Neuronal stem cell (in vitro differentiated cells): ENCODE data around the gene RHEB.

ENCODE experiments used
- DNase-seq: peaks from one replicate; pipeline ENCODE4 v3.0.0-alpha.2; 2013; ENCODE audit warnings: low spot score
- H2AFZ ChIP-seq: one replicate; pipeline ENCODE4 v1.6.1; 2013; ENCODE audit warnings: mild to moderate bottlenecking, low read length, inconsistent platforms
- H2AK5ac ChIP-seq: 2 replicates; pipeline ENCODE4 v1.6.1; 2013; ENCODE audit warnings: low read depth, mild to moderate bottlenecking, inconsistent platforms, low read length, moderate library complexity, mixed read lengths
- H2BK120ac ChIP-seq: 2 replicates; pipeline ENCODE4 v1.6.1; 2013; ENCODE audit warnings: low read depth, mild to moderate bottlenecking, inconsistent platforms, low read length, moderate library complexity, mixed read lengths
- H2BK12ac ChIP-seq: one replicate; pipeline ENCODE4 v1.6.1; 2013; ENCODE audit warnings: low read length, inconsistent platforms
- H2BK15ac ChIP-seq: 2 replicates; pipeline ENCODE4 v1.6.1; 2013; ENCODE audit warnings: mild to moderate bottlenecking, low read length, inconsistent platforms, mixed read lengths
- H2BK5ac ChIP-seq: one replicate; pipeline ENCODE4 v1.6.1; 2013; ENCODE audit warnings: inconsistent platforms, mild to moderate bottlenecking, low read length, moderate library complexity
- H3K14ac ChIP-seq: one replicate; pipeline ENCODE4 v1.6.1; 2013; ENCODE audit warnings: low read length, inconsistent platforms
- H3K18ac ChIP-seq: 2 replicates; pipeline ENCODE4 v1.6.1; 2013; ENCODE audit warnings: low read length, inconsistent platforms
- H3K23ac ChIP-seq: 2 replicates; pipeline ENCODE4 v1.6.1; 2013; ENCODE audit warnings: low read depth, mild to moderate bottlenecking, mixed read lengths, low read length, inconsistent platforms; ENCODE audit not compliant: poor library complexity
- H3K27ac ChIP-seq: replicated peaks from 3 replicates; pipeline ENCODE4 v1.5.1; 2013; ENCODE audit warnings: low read length, inconsistent platforms
- H3K27me3 ChIP-seq, 3 experiments: 2 replicates each; pipeline ENCODE4 v1.6.1; 2013; ENCODE audit warnings: low read length in 3 of 3, mild to moderate bottlenecking in 2 of 3, inconsistent platforms in 1 of 3, low read depth in 1 of 3, mixed read lengths in 1 of 3, moderate library complexity in 1 of 3; ENCODE audit not compliant: control insufficient read depth in 3 of 3, insufficient read depth in 3 of 3
- H3K36me3 ChIP-seq, 2 donors: replicated peaks in 1 of 2; 2 replicates each; pipeline ENCODE4 v1.6.1; 2013; ENCODE audit warnings: low read length in 2 of 2; ENCODE audit not compliant: control insufficient read depth in 2 of 2, insufficient read depth in 2 of 2
- H3K4ac ChIP-seq: 2 replicates; pipeline ENCODE4 v1.6.1; 2013; ENCODE audit warnings: inconsistent platforms, mild to moderate bottlenecking, low read length, moderate library complexity
- H3K4me1 ChIP-seq, 2 donors: 1 replicate in 1 of 2; 2 replicates in 1 of 2; pipeline ENCODE4 v1.6.1; 2013; ENCODE audit warnings: low read length in 2 of 2, low read depth in 1 of 2; ENCODE audit not compliant: control insufficient read depth in 2 of 2, insufficient read depth in 1 of 2
- H3K4me2 ChIP-seq: one replicate; pipeline ENCODE4 v1.6.1; 2013; ENCODE audit warnings: mild to moderate bottlenecking, low read length, inconsistent platforms; ENCODE audit not compliant: insufficient read depth, poor library complexity, severe bottlenecking
- H3K4me3 ChIP-seq, 2 donors: 2 replicates each; pipeline ENCODE4 v1.5.1; 2013; ENCODE audit warnings: low read length in 2 of 2, mild to moderate bottlenecking in 2 of 2, inconsistent platforms in 1 of 2, moderate library complexity in 1 of 2
- H3K79me1 ChIP-seq: one replicate; pipeline ENCODE4 v1.6.1; 2013; ENCODE audit warnings: low read depth, mild to moderate bottlenecking, inconsistent platforms, low read length, moderate library complexity
- H3K9ac ChIP-seq: one replicate; pipeline ENCODE4 v1.6.1; 2013; ENCODE audit warnings: mild to moderate bottlenecking, low read depth, low read length, inconsistent platforms; ENCODE audit not compliant: poor library complexity
- H3K9me3 ChIP-seq, 2 donors: replicated peaks in 1 of 2; 2 replicates each; pipeline versions ENCODE3 to v1.6.1; 2013; ENCODE audit warnings: low read length in 2 of 2, mild to moderate bottlenecking in 2 of 2, inconsistent platforms in 1 of 2, low read depth in 1 of 2, mixed read lengths in 1 of 2, moderate library complexity in 1 of 2; ENCODE audit not compliant: control insufficient read depth in 2 of 2, insufficient read depth in 1 of 2
- H4K8ac ChIP-seq: one replicate; pipeline ENCODE4 v1.6.1; 2013; ENCODE audit warnings: low read depth, mild to moderate bottlenecking, inconsistent platforms, low read length, moderate library complexity
- H4K91ac ChIP-seq: one replicate; pipeline ENCODE4 v1.6.1; 2013; ENCODE audit warnings: low read length, low read depth, mild to moderate bottlenecking, inconsistent platforms; ENCODE audit not compliant: poor library complexity
- WGBS, 2 donors: extraction: QIAGEN DNeasy Blood & Tissue Kit; methylation state at CpG; one replicate each; pipeline ENCODE4 v1.1.7; 2013; ENCODE audit warnings: missing lambda C conversion rate in 2 of 2, mixed read lengths in 1 of 2; ENCODE audit not compliant: insufficient read length in 2 of 2, insufficient replicate concordance in 1 of 2; ENCODE audit errors: extremely low coverage in 2 of 2; 5-methylcytosine and 5-hydroxymethylcytosine counted together

RHEB gene

DNA sequence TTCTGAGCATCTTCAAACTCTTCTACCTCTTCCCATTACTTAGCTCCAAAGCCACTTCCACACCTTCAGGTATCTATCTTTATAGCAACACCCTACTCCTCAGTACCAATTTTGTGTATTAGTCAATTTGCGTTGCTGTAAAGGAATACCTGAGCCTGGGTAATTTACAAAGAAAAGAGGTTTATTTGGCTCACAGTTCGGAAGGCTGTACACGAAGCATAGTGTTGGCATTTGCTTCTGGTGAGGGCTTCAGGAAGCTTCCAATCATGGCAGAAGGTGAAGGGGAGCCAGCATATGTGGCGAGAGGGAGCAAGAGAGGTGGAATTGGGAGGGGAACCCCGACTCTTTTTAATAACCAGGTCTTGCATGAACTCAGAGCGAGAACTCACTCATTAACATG is 62.2 kb downstream of the RHEB start:
- no peak overlapping the region for H2BK15ac ChIP-seq
- H3K36me3 ChIP-seq: no peaks in the 10 kb centered on the region
- no peak overlapping the region for H3K23ac ChIP-seq
- no peak overlapping the region for H2BK120ac ChIP-seq
- no peak overlapping the region for H3K4me2 ChIP-seq
- H4K91ac ChIP-seq: no peak overlapping the region
- peaks cover 4 to 13% of the 10 kb centered on the region in 2 donors for H3K9me3 ChIP-seq
- no peak overlapping the region for H2BK12ac ChIP-seq
- H4K8ac ChIP-seq: no peak overlapping the region
- peaks cover 15 to 32% of the 10 kb centered on the region in 2 donors for H3K4me1 ChIP-seq
- no peak overlapping the region for H3K9ac ChIP-seq
- DNase-seq: no peak
- no peak overlapping the region for H3K14ac ChIP-seq
- H3K27ac ChIP-seq: no peak overlapping the region
- no peak overlapping the region for H3K18ac ChIP-seq
- H2AK5ac ChIP-seq: no peak overlapping the region
- no peak overlapping the region for H3K4ac ChIP-seq
- H3K4me3 ChIP-seq: no peak overlapping the region
- no peaks in the 10 kb centered on the region for H3K79me1 ChIP-seq
- no peak overlapping the region for H2AFZ ChIP-seq
- no CpG with 5 or more reads among the region's 6 CpGs for WGBS, 2 donors
- H2BK5ac ChIP-seq: no peak overlapping the region
- no peaks in the 10 kb centered on the region for H3K27me3 ChIP-seq

DNA sequence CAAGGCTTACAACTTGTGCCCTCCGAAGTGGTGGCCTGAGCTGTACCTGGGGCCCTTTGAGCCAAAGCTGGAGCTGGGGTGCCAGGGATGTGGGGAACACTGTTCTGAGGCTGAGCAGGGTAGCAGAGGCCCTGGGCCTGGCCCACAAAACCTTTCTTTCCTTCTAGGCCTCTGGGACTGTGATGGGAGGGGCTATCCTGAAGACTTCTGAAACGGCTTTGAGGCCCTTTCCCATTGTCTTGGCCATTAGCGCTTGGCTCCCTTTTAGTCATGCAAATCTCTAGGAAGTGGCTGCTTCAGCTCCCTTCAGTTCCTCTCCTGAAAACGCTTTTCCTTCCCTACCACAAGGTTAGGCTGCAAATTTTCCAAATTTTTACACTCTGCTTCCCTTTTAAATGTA is 62.9 kb downstream of the RHEB start:
- H3K9me3 ChIP-seq: peaks cover 0 to 8% of the 10 kb centered on the region in 2 donors
- H4K91ac ChIP-seq: no peak overlapping the region
- H2BK12ac ChIP-seq: no peak overlapping the region
- DNase-seq: no peak
- no peak overlapping the region for H2AFZ ChIP-seq
- H3K23ac ChIP-seq: no peak overlapping the region
- no peak overlapping the region for H2BK120ac ChIP-seq
- no peak overlapping the region for H3K4ac ChIP-seq
- no peak overlapping the region for H3K4me3 ChIP-seq
- no peak overlapping the region for H2BK5ac ChIP-seq
- H3K79me1 ChIP-seq: no peaks in the 10 kb centered on the region
- H3K27ac ChIP-seq: no peak overlapping the region
- peaks cover 15 to 32% of the 10 kb centered on the region in 2 donors for H3K4me1 ChIP-seq
- H2BK15ac ChIP-seq: no peak overlapping the region
- no peaks in the 10 kb centered on the region for H3K36me3 ChIP-seq
- H3K18ac ChIP-seq: peak overlapping the region; percentile 7
- H3K14ac ChIP-seq: no peak overlapping the region
- H3K27me3 ChIP-seq: peaks cover 0 to 2% (median 0%) of the 10 kb centered on the region in 3 experiments
- no peak overlapping the region for H3K4me2 ChIP-seq
- H2AK5ac ChIP-seq: no peak overlapping the region
- WGBS, 2 donors: no CpG with 5 or more reads among the region's 4 CpGs
- H4K8ac ChIP-seq: no peak overlapping the region
- H3K9ac ChIP-seq: no peak overlapping the region

DNA sequence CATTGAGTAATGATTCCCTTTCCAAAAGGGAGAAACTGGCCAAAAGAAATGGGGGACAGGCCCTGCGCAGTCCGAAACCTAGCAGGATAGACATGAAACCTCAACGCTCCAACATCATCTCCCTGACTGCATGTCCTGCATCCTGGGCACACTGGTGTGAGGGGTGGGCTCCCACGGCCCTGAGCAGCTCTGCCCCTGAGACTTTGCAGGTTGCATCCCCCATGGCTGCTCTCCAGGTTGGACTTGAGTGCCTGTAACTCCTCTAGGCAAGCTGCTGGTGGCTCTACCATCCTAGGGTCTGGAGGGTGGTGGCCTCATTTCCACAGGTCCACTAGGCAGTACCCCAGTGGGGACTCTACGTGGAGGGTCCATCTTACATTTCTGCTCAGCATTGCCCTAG is 63.4 kb downstream of the RHEB start:
- Histone ChIP-seq H3K4me1 (peaks cover 15 to 30% of the 10 kb centered on the region in 2 donors), H3K4me2 (no peak overlapping the region), H2AFZ (no peak overlapping the region), H3K79me1 (no peaks in the 10 kb centered on the region), H3K36me3 (no peaks in the 10 kb centered on the region), H2BK12ac (no peak overlapping the region), H3K9ac (no peak overlapping the region), H3K18ac (peak overlapping the region; percentile 68), H2BK15ac (no peak overlapping the region), H3K23ac (peak overlapping the region; percentile 34), H2BK5ac (no peak overlapping the region), H3K27me3 (peaks cover 0 to 7% (median 0%) of the 10 kb centered on the region in 3 experiments), H2AK5ac (no peak overlapping the region), H3K4me3 (no peak overlapping the region), H4K8ac (no peak overlapping the region), H2BK120ac (no peak overlapping the region), H4K91ac (no peak overlapping the region), H3K27ac (no peak overlapping the region), H3K4ac (no peak overlapping the region), H3K9me3 (peaks cover 0 to 8% of the 10 kb centered on the region in 2 donors), H3K14ac (no peak overlapping the region)
- no peak for DNase-seq
- WGBS, 2 donors: no CpG with 5 or more reads among the region's 5 CpGs

DNA sequence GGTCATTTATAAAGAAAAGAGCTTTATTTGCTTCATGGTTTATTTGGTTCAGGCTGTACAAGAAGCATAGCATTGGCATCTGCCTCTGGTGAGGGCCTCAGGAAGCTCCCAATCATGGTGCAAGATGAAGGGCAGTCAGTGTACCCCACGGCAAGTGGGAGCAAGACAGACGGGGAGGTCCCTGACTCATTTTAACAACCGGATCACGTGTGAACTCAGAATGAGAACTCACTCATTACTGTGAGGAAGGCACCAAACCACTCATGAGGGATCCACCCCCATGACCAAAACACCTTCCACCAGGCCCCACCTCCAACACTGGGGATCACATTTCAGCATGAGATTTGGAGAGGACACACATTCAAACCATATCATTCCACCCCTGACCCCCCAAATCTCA is 64.0 kb downstream of the RHEB start:
- Histone ChIP-seq H3K4me3 (no peak overlapping the region), H2AFZ (no peak overlapping the region), H3K9me3 (peaks cover 0 to 8% of the 10 kb centered on the region in 2 donors), H2AK5ac (no peak overlapping the region), H3K23ac (no peak overlapping the region), H3K18ac (peak overlapping the region; percentile 53), H4K8ac (no peak overlapping the region), H2BK12ac (no peak overlapping the region), H3K4me2 (no peak overlapping the region), H3K4ac (no peak overlapping the region), H3K27me3 (peaks cover 0 to 12% (median 0%) of the 10 kb centered on the region in 3 experiments), H4K91ac (no peak overlapping the region), H3K79me1 (no peaks in the 10 kb centered on the region), H3K14ac (no peak overlapping the region), H2BK5ac (no peak overlapping the region), H3K9ac (no peak overlapping the region), H2BK15ac (no peak overlapping the region), H3K4me1 (peaks cover 15 to 28% of the 10 kb centered on the region in 2 donors), H3K36me3 (no peaks in the 10 kb centered on the region), H3K27ac (no peak overlapping the region), H2BK120ac (no peak overlapping the region)
- no CpG with 5 or more reads among the region's 4 CpGs for WGBS, 2 donors
- no peak for DNase-seq
